ENCODE results near the gene ANKRD10.
"Not testable (repeated sequence)": the region's sequence is repeated elsewhere in the genome, so short reads cannot be mapped to it uniquely, and the experiment has no call there.

ANKRD10 gene

DNA sequence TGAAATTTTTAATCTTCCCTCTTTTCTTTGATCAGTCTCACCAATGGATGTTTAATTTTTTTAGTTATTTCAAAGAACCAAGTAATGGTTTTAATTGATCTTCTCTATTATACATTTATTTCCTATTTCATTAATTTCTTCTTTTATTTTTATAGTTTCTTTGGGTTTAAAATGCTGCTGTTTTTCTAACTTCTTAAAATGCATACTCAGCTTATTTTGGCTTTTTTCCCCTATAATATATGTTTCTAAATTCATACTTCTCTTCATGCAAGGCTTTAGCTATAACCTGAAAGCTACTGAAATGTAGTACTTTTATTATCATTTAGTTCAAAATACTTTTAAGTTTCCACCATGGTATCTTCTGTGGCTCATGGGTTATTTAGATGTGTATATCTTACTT, 53.9 kb downstream of the ANKRD10 start:
- DNase-seq, result no peak

DNA sequence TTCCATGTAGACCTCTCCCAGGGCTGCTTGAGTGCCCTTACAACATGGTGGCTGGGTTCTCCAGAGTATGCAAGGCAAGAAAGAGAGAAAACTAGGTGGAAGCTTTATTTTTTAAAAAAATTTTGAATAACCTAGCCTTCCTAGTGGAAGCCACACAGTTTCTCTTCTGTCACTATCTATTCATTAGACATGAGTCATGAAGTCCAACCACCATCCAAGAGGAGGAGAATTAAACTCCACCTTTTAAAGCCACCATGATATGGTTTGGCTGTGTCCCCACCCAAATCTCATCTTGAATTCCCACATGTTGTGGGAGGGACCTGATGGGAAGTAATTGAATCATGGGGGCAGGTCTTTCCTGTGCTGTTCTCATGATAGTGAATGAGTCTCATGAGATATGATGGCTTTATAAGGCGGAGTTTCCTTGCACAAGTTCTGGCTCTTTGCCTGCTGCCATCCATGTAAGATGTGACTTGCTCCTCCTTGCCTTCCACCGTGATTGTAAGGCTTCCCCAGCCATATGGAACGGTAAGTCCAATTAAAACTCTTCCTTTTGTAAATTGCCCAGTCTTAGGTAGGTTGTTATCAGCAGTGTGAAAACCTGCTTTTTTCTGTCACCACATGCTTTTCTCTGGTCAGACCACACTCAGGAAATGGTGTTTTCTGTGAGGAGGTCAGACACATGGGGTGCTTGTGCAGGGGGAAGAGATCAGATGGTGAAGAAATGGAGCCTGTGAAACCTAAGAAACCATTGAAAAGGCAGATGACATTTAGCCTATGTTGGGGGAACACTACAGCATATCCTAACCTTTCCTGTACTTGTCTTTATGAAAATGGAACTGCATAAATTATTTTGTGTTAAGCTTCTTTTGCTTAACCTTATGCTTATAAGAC, 57.7 kb downstream of the ANKRD10 start:
- DNase-seq, result no peak

DNA sequence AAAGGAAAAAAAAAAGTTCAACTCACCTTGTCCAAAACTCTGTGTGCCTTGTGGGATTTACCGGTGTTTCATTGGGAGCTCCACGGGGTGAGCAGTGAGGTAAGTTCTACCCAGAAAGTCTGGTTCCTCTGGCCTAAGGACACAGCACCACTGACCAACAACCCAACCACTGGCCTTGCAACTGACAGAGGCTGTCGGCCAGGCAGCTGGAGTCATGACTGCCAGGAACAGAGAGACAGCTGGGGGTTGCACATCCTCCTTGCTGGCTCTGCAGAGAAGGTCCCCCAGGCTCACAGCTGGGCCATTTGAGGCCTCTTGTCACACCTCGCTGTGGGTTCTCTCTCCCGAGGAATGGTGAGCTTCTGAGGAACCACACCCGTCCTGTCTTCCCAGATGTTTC, 59.5 kb downstream of the ANKRD10 start:
- DNase-seq, result no peak

DNA sequence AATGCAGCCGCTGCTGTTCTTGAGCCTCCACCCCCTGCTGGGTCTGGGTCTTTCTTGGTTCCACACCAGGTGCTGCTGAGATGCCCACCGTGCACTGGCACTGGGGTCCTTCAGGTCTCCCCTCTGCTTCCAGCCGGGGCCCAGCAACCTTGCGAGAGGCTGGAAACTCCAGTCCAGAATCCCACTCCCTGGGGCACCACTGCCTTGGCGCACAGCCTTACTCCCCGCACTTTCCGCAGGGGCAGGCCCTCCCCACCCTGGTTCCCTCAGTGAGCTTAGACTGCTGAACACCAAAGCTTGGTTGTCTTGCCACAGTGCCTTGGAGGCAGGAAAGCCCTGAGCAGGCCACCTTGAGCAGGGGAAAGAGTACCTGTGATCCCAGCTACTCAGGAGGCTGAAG, 60.0 kb downstream of the ANKRD10 start:
- DNase-seq, result no peak

DNA sequence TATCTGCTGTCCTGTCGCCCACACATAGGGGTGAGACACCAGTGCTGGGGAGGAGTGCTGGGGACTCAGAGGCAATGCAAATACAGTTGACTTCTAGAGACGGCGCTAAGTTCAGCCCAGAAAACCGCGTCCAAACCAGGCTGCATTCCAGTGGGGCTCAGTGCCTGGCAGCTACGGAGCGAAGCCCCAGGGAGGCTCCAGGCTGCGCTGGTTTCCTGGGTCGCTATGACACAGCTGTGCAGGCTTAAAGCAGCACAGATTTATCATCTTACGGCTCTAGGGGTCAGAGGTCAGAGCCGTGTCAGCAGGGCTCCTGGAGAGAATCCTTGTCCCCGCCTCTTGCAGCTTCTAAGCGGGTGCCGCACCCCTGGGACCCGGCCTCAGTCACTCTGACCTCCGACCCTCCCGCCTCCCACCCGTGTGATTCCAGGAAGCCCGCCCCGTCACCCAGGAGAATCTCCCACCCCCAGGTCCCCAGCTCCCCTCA, 61.6 kb downstream of the ANKRD10 start:
- DNase-seq, result no peak

- DNase-seq, result no peak
These were observed 64.0 kb downstream of the ANKRD10 start for GRCh38 chr13:110850840-110851239.

- DNase-seq, result no peak
These were observed 64.9 kb downstream of the ANKRD10 start for GRCh38 chr13:110850006-110850405.

DNA sequence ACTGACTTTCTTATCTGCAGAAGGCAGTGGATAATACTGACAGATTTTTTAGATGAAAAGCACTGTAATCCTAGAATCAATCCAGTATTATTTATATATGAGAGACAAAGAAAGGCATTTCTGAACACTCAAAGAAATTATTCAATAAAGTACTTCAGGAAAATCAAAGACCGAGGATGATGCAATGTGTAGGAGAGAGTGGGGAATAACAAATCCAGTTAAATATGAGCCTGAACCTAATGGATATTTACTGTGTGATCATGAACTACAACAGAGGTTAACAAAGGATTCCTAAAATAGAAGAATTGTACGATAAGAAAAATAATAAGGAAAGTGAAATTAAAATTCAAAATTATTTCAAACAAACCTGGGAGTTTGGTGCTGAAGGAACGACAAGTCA, 69.3 kb downstream of the ANKRD10 start:
- DNase-seq, result no peak

DNA sequence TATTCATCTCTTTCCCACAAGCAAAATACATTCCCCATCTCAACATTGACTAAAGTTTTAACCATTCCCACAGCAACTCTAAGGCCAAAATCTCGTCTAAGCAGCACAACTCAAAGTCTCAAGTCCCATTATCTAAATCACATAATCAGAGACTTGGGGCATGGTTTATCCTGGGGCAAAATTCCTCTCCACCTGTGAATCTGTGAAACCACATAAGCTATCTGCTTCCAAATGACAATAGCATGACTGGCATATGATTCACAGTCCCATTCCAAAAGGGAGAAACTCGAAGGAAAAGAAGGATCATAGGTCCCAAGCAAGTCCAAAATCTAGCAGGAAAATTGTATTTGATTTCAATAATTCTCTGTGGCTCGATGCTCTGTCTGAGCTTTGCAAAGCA, 73.0 kb downstream of the ANKRD10 start:
- DNase-seq, result peak; percentile 41

DNA sequence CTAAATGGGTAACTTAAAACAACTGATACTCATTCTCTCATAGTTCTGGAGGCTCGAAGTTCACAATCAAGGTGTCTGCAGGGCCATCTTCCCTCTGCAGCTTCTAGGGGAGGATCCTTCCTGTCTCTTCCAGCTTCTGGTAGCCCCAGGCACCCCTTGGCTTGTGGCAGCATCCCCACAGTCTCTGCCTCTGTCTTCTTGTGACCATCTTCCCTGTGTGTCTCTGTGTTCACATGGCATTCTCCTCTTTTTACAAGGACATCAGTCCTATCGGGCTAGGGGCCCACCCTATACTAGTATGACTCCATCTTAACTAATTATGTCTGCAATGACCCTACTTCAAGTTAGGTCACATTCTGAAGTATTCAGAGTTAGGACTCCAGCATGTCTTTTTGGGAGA, 73.5 kb downstream of the ANKRD10 start:
- no peak for DNase-seq

- DNase-seq, result no peak
These were observed 75.9 kb downstream of the ANKRD10 start for GRCh38 chr13:110838867-110839538.

GRCh38 chr13:110838116-110838515, 76.8 kb downstream of the ANKRD10 start:
- DNase-seq, result no peak

GRCh38 chr13:110837397-110838061, 77.3 kb downstream of the ANKRD10 start:
- DNase-seq, result not testable (repeated sequence)

GRCh38 chr13:110836605-110836903, 78.3 kb downstream of the ANKRD10 start:
- DNase-seq, result no peak

DNA sequence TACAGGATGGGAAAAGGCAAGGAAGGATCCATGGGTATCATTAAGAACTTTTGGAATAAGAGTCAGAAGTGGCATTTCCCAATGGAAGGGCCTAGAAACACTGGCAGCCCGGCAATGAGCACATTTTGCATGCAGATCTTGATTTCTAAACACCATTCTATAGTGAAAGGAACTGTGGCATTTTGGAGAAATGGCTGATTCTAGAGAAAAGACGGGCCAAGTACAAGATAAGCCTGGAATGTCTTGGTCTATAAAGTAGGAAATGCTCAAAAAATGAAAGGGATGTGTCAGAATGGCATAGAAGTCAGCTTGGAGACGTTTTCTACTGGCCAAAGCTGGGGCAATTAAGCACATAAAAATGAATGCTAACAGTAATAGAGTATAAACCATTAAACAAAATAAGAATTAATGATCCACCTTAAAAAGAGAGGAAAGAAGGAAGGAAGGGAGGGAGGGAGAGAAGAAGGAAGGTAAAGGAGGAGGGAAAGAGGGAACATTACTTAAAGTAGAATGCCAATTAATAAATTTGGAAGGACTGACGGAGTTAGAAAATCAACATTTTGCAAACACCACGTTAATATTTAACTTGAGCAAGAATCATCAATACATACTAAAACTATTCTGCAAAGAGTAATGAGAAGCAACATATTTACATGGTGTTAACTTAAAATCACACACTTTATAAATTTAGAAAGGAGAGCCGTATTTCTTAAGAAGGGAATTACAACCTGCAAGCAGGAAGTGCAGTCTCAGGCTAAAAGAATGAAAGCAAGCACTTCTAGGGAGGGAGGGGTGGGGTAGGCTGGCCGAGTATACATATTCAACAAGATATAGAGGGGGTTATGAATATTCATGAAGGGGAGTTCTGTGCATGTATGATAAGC, 78.9 kb downstream of the ANKRD10 start:
- no peak for DNase-seq

DNA sequence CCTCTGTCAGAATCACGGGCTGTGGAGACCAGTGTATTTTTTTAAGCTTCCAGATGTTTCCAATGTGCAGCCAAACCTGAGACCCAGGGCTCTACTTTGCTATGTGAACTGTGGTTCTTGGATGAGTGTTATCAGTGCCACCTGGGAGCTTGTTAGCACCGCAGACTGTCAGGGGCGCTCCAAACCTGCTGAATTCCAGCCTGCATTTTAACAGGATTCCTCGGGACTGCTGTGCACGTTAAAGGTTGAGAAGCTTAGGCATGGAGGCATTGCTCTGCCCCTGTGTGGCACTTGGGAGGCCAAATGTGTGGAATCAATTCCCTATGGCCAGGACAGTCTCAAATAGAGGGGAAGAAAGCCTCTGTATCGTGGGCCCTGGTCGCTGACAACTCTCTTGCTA, 80.3 kb downstream of the ANKRD10 start:
- no peak for DNase-seq

- no peak for DNase-seq
These were observed 82.3 kb downstream of the ANKRD10 start for GRCh38 chr13:110832531-110832930.

DNA sequence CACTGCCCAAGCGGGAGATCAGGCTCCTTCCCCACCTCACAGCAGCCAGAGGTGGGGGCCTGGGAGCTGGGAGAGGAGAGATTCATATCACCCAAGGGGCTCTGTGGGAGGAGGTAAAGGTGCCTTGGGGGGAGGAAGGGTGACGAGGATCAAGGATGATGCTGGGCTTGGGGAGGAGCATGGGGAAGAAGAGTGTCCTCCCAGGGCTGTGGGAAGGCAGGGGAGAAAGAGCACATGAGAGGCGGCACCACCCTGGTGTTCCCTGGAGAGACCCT, 82.7 kb downstream of the ANKRD10 start:
- no peak for DNase-seq

- DNase-seq, result no peak
These were observed 83.2 kb downstream of the ANKRD10 start for GRCh38 chr13:110831437-110832204.

DNA sequence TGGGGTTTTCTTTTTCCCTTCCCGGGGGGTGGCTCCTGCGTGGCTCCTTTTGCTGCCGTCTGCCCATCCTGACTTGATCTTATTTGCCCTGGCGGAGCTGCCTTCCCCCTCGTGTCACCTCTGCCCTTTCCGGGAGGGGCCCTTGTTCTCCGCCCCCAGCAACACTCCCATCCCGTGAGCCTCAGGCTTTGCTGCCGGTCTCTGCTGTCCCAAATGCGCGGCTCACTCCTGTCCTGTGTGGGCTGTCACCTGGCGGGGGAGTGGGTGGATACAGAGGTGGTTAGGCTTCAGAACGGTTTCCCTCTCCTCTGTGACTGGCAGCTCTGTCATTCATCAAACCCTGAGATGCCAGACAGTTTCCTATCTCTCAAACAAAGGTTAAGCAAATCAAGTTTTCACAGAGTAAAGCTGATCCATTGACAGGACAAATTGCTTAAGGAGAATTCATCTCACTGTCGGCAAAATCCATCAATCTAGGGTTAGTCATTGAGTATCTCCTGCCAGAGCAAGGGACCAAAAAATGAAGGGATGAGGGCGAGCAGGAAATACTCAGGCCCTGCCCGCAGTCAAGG, 84.0 kb downstream of the ANKRD10 start:
- no peak for DNase-seq

GRCh38 chr13:110830331-110830730, 84.5 kb downstream of the ANKRD10 start:
- no peak for DNase-seq

DNA sequence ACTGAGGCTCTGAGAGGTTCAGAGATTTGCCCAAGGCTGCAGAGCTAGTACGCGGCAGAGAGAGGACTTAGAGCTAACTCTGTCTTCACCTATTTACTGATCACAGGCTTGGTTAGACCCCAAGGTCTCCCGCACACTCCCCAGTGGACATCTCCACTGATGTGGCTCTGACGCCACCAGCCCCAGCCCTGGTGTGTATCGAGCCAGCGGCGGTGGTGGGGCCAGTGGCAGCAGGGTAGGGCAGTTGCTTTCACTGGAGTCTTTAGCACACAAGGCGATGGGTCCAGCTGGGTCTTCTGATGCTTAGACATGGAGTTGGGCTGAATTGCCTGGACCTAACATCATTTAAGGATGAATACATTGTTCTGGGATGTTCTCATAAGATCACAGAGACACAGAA, 85.4 kb downstream of the ANKRD10 start:
- DNase-seq, result no peak

All from T1000 (cell line).